ENCODE measurements around the gene NPY2R. TPM values are rescaled to one million over a fixed set of nuclear protein-coding genes. Genes with fewer than 3 reads are reported as not detected.

Gene NPY2R
- total RNA-seq, 1 donor = 0.36 TPM

DNA sequence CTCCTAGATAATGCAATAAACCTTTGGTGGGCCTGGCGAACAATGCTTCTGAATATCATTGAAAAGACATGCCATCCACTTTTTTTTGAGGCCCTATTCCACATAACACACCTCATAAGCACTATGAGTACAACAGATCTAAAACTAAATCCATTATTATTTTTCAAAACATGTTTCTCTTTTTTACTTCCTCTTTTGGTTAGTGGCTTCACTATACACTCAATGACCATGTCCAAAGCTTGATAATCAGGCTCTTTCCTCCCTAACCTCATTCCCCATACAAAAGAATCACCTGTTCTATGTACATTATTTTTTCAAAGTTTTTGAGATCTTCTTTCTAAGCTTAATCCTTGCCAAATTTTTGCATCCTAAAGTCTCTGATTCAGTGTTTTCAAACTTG is 20.4 kb upstream of the NPY2R start:
- no peak overlapping the region for H3K27ac ChIP-seq (ENCODE audit: low read depth, low read length)
- no peaks in the 10 kb centered on the region for H3K36me3 ChIP-seq (ENCODE audit: insufficient read depth, low read length)
- no peaks in the 10 kb centered on the region for H4K20me1 ChIP-seq (ENCODE audit: insufficient read depth, low read length)
- no peaks in the 10 kb centered on the region for H3K9me3 ChIP-seq (ENCODE audit: low read depth, low read length)
- TF ChIP-seq, protein P1, sequence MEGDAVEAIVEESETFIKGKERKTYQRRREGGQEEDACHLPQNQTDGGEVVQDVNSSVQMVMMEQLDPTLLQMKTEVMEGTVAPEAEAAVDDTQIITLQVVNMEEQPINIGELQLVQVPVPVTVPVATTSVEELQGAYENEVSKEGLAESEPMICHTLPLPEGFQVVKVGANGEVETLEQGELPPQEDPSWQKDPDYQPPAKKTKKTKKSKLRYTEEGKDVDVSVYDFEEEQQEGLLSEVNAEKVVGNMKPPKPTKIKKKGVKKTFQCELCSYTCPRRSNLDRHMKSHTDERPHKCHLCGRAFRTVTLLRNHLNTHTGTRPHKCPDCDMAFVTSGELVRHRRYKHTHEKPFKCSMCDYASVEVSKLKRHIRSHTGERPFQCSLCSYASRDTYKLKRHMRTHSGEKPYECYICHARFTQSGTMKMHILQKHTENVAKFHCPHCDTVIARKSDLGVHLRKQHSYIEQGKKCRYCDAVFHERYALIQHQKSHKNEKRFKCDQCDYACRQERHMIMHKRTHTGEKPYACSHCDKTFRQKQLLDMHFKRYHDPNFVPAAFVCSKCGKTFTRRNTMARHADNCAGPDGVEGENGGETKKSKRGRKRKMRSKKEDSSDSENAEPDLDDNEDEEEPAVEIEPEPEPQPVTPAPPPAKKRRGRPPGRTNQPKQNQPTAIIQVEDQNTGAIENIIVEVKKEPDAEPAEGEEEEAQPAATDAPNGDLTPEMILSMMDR (IDR thresholded peaks at IDR 0.05; ENCODE audit: extremely low read depth, low read depth, low read length) = no peak
- no peak for DNase-seq (ENCODE audit: insufficient read length, low spot score, missing footprints)
- H3K4me1 ChIP-seq (ENCODE audit: insufficient read depth, low read length) = no peaks in the 10 kb centered on the region
- H3K4me3 ChIP-seq (ENCODE audit: insufficient read depth, low read length) = no peak overlapping the region
- H3K4me2 ChIP-seq (ENCODE audit: insufficient read depth, low read length) = no peak overlapping the region
- no peak overlapping the region for H2AFZ ChIP-seq (ENCODE audit: low read length)
- H3K27me3 ChIP-seq (ENCODE audit: insufficient read depth, low read length) = no peaks in the 10 kb centered on the region
- H3K79me2 ChIP-seq (ENCODE audit: insufficient read depth, low read length) = no peaks in the 10 kb centered on the region

- no peaks in the 10 kb centered on the region for H3K4me1 ChIP-seq (ENCODE audit: insufficient read depth, low read length)
- H3K27ac ChIP-seq (ENCODE audit: low read depth, low read length) = no peak overlapping the region
- no peaks in the 10 kb centered on the region for H3K27me3 ChIP-seq (ENCODE audit: insufficient read depth, low read length)
- H3K4me2 ChIP-seq (ENCODE audit: insufficient read depth, low read length) = no peak overlapping the region
- H2AFZ ChIP-seq (ENCODE audit: low read length) = no peak overlapping the region
- no peaks in the 10 kb centered on the region for H3K36me3 ChIP-seq (ENCODE audit: insufficient read depth, low read length)
- H4K20me1 ChIP-seq (ENCODE audit: insufficient read depth, low read length) = no peaks in the 10 kb centered on the region
- TF ChIP-seq, protein P1 (IDR thresholded peaks at IDR 0.05; ENCODE audit: extremely low read depth, low read depth, low read length) = no peak
- no peak overlapping the region for H3K4me3 ChIP-seq (ENCODE audit: insufficient read depth, low read length)
- H3K9me3 ChIP-seq (ENCODE audit: low read depth, low read length) = no peaks in the 10 kb centered on the region
- no peak for DNase-seq (ENCODE audit: insufficient read length, low spot score, missing footprints)
- no peaks in the 10 kb centered on the region for H3K79me2 ChIP-seq (ENCODE audit: insufficient read depth, low read length)
These were observed 18.3 kb upstream of the NPY2R start for GRCh38 chr4:155190099-155190498.

GRCh38 chr4:155197757-155198156 is 10.7 kb upstream of the NPY2R start:
- TF ChIP-seq, protein P1 (IDR thresholded peaks at IDR 0.05; ENCODE audit: extremely low read depth, low read depth, low read length) = no peak
- H3K27me3 ChIP-seq (ENCODE audit: insufficient read depth, low read length) = no peaks in the 10 kb centered on the region

DNA sequence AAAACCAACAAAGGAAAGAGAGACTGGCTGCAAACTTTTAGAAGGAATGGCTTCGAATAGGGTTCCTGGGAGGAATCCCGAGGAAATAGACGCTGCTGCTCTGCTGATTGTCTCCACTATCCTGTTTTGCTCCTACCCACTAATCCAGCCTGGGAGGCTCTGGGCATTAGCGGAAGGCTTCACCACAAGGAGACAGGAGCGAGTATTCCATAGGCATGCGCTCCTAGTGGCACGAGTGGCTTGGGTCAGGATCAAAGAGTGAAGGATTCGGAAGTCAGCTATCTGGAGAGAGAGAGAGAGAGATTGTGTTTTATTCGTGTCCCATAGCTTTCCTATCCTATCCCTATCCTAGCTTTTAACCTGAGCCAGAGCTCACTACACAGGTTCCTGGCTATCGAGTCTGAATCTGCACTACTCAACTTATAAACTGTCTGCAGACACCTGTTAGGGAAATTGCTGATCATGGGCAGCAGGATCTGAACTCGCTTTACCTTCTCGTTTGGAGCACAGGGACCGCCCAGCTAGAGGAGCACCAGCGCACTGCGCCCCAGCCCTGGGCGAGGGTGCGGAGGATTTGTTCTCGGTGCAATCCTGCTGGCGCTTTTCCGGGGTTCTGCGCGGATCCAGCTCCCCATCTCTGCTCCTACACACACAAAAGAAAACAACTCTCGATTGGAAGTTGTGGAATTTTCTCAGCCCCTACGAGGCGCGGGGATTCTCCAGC is 740 bp upstream of the NPY2R start:
- Histone ChIP-seq H2AFZ (ENCODE audit: low read length) (no peak overlapping the region), H3K27ac (ENCODE audit: low read depth, low read length) (no peak overlapping the region), H3K36me3 (ENCODE audit: insufficient read depth, low read length) (no peaks in the 10 kb centered on the region), H3K4me2 (ENCODE audit: insufficient read depth, low read length) (peak overlapping the region; percentile 8), H3K79me2 (ENCODE audit: insufficient read depth, low read length) (no peaks in the 10 kb centered on the region), H3K4me1 (ENCODE audit: insufficient read depth, low read length) (no peaks in the 10 kb centered on the region), H3K4me3 (ENCODE audit: insufficient read depth, low read length) (peak overlapping the region; percentile 6), H3K27me3 (ENCODE audit: insufficient read depth, low read length) (peaks cover 31% of the 10 kb centered on the region), H4K20me1 (ENCODE audit: insufficient read depth, low read length) (no peaks in the 10 kb centered on the region), H3K9me3 (ENCODE audit: low read depth, low read length) (no peaks in the 10 kb centered on the region)
- TF ChIP-seq, protein P1 (IDR thresholded peaks at IDR 0.05; ENCODE audit: extremely low read depth, low read depth, low read length) = no peak
- peak; percentile 39 for DNase-seq (ENCODE audit: insufficient read length, low spot score, missing footprints)

More at GRCh38 chr4:155197757-155198156, 10.7 kb upstream of the NPY2R start:
- no peak for DNase-seq (ENCODE audit: insufficient read length, low spot score, missing footprints)
- Histone ChIP-seq H2AFZ (ENCODE audit: low read length) (no peak overlapping the region), H3K9me3 (ENCODE audit: low read depth, low read length) (no peaks in the 10 kb centered on the region), H3K4me1 (ENCODE audit: insufficient read depth, low read length) (no peaks in the 10 kb centered on the region), H3K79me2 (ENCODE audit: insufficient read depth, low read length) (no peaks in the 10 kb centered on the region), H3K4me3 (ENCODE audit: insufficient read depth, low read length) (no peak overlapping the region), H3K4me2 (ENCODE audit: insufficient read depth, low read length) (no peak overlapping the region), H4K20me1 (ENCODE audit: insufficient read depth, low read length) (no peaks in the 10 kb centered on the region), H3K27ac (ENCODE audit: low read depth, low read length) (no peak overlapping the region), H3K36me3 (ENCODE audit: insufficient read depth, low read length) (no peaks in the 10 kb centered on the region)

All from osteoblast (primary cell).